ENCODE data around the gene IL1RAPL1. TPM values are rescaled to one million over a fixed set of nuclear protein-coding genes. Genes with fewer than 3 reads are reported as not detected.
"Not testable (repeated sequence)": the region's sequence is repeated elsewhere in the genome, so short reads cannot be mapped to it uniquely, and the experiment has no call there.

The IL1RAPL1 gene
- total RNA-seq, 1 donor from 2014 or later, result 4.0 TPM

DNA sequence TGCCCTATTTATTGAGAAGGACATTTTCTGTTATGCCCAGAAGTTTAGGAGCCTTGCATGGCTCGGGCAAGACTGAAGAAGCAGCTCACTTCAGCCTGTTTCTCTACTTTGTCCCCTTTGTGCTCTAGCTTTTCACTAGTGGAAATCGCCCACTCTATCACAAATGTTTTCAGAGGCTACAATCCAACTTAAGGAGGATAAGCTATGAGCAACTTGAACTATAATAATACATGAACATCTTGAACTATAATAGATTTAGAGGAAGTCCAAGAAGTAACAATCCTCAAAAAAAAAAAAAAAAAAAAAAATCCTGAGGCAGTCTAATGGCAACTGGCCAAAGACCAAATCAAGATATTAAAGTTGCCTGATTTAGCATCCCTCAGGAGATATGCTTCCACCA lies 452.3 kb downstream of the IL1RAPL1 start:
- intact Hi-C loops (cut with DNase I), result no loop called here
- DNase-seq (ENCODE audit: missing footprints), result no peak
- ATAC-seq, result no peak

DNA sequence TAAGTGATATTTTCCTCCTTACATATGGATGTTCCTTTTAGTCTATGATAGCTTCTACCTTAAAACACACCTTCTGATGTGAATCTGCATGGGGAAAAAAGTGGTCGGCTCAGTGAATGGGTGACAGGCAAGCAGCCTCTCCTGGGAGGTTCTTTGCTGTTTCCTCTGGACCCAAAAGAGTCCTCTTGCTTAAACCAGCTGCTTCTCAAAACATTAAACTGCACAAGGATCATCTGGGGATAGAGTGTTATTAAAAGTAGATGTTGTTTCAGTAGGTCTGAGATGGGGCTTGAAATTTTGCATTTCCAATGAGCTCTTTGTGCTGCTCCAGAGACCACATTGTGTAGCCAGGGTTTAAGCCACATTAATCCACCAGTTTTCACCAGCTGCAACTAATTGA lies 452.9 kb downstream of the IL1RAPL1 start:
- DNase-seq (ENCODE audit: missing footprints), result no peak
- intact Hi-C loops (cut with DNase I), result no loop called here
- ATAC-seq, result no peak

DNA sequence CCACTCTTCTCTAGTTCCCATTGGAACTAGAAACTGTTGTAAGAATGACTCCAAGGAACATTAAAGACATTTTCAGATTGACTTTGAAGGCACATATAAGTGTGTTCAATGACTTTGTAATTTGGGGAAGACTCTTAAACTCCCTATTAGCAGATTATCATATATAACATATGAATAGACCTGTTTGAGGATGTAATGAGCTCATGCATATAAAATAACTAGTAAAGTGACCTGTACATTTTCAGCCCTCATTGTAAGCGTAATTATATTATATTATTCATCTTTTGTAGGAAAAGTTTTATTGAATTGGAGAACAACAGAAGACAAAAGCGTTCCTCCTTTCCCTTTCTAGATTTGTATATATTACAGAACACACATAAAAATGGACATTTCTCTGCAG lies 455.1 kb downstream of the IL1RAPL1 start:
- DNase-seq (ENCODE audit: missing footprints) (no peak), ATAC-seq (no peak)
- intact Hi-C loops (cut with DNase I), result no loop called here

DNA sequence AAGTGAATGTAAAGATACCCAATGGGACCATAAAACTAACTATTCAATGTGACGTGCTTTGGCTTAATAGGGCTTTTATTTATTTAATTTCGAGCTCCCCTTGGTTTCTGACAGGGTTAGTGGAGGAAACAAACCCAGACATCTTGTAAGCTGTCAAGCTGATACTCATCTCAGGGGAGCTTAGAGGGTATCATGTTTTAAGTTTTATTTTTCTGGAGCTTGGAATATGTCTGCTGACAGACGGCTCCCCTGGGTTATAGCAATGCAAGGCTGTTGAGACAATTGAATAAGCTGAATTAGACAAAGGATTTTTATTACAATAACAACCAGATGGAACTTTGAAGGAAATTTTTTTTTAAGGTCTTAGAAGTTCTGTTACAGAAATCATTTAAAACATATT lies 456.5 kb downstream of the IL1RAPL1 start:
- DNase-seq (ENCODE audit: missing footprints) (no peak), ATAC-seq (no peak)

DNA sequence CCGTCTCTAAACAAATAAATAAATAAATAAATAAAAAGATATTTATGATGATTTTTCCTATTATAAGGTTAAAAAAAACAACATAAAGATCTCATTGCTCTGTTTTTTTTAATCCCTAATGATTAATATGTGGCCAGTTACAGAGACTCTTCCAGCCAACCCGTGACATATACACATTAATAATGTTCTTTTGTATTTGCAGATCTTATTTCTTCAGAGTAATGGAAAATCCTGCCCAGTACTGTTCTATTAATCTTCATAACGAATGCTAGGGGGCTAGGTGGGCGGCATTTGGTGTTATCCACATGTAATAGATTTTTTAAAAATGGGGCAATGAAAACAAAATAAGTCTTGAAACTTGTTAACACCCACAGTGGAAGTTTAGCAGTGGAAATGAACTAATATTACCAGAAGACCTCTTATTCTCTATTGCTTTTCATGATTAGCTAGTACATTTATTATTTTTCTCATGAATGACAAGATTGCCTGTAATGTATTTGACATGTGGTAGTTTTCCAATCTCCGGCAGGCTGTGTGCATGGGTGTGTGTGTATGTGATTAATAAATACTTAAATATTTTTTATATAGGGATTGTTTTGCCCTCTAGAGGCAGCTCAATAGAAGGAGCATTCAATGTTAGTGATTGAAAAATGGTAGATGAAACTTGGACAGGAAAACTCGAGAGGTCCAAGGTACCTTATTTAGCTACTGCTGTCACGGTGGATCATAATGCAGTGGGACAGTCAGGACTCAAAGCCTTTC lies 457.4 kb downstream of the IL1RAPL1 start:
- ATAC-seq, result no peak
- intact Hi-C loops (cut with DNase I), result no loop called here

More for the DNA sequence above, 456.5 kb downstream of the IL1RAPL1 start:
- intact Hi-C loops (cut with DNase I), result no loop called here

DNA sequence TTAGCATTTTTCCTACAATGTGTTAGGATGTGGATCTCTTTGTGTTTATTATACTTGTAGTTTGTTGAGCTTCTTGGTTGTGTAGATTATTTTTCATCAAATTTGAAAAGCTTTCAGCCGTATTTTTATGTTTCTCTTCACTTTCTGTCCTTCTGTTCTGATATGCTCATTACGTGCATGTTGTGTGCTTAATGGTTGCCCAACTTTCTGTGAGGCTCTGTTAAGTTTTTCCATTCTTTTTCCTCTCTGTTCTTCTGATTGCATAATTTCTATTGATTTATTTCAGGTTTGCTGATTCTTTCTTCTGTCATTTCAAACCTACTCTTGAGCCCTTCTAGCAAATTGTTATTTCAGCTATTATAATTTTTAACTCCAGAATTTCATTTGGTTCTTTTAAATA lies 478.2 kb downstream of the IL1RAPL1 start:
- DNase-seq (ENCODE audit: missing footprints), result no peak
- intact Hi-C loops (cut with DNase I), result no loop called here
- no peak for ATAC-seq

More for the DNA sequence above, 457.4 kb downstream of the IL1RAPL1 start:
- DNase-seq (ENCODE audit: missing footprints), result no peak

DNA sequence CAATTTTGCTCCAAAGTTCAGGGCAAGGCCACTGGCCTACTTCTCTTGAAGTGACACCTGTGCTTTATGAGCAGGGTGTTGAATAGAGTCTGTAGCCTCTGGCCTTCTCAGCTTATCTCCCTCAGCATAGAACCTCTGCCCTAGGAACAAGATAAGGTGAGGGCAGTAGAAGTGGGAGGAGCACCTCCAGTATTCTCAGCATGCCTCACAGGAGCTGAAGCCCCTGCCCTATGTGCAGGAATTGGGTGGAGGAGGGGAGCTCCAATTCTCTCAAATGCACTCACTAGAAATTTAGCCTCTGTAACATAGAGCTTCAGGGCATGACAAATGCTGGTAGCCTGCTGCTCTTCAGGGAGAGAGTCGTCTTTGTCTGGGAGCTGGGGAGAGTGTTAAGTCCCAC lies 479.3 kb downstream of the IL1RAPL1 start:
- ATAC-seq, result no peak
- intact Hi-C loops (cut with DNase I), result no loop called here

DNA sequence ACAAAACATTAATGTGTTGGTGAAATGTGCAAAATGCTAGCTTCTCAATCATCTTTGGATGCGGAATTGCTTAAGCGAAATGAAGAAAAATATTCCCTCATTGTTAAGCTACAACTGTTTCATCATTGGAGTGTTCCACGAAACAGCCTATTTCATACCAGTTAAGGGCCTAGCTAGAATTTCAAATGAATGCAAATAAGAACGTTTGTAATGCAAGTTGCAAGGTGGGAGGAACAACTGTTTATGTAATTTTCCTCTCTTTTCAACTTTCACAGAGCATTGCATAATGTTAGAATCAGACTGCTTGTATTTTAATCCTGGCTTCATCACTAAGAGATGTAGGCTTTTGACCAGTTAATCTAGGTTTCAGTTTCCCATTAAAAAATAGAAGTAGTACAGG lies 480.1 kb downstream of the IL1RAPL1 start:
- intact Hi-C loops (cut with DNase I), result no loop called here
- ATAC-seq (no peak), DNase-seq (ENCODE audit: missing footprints) (no peak)

More for the DNA sequence above, 479.3 kb downstream of the IL1RAPL1 start:
- no peak for DNase-seq (ENCODE audit: missing footprints)

DNA sequence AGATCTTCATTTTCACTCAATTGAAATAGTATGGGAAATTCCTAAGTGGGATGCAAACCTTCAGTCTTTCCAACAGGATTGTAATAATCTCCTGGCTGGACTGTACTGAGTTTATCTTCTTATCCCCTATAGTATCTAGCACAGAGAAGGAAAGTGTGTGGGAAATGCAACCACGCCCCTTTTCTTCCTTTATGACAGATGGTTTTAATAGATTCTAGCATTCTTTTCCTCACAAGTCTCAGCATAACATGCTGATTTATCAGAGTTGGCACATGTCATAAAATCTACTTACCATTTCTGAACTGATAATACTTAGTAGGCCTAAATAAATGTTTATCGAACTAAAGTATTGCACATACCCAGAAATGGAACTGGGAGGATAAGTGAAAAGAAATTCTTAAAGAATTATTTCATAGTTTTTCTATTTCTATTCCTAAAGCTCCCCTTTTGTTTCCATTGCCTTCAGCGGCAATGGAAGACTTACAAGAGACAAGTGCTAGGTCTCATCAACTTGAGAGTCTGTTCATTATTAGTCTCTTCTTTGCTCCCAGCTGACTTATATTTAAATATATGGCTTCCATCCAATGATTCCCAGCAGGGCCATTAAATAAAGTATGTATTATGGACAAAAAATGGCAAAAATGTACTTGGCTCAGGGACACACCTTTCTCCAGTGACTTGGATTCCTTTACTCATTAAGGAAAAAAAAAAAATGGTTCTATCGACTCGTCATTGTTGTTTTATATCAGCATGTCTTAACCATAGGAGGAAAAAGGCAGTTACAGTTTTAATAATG lies 484.5 kb downstream of the IL1RAPL1 start:
- DNase-seq (ENCODE audit: missing footprints) (no peak), ATAC-seq (no peak)
- intact Hi-C loops (cut with DNase I), result loop anchor here (10.0 kb wide), 2 partner anchors 217 to 487 kb away; partner anchors contain the start of gene IL1RAPL1

DNA sequence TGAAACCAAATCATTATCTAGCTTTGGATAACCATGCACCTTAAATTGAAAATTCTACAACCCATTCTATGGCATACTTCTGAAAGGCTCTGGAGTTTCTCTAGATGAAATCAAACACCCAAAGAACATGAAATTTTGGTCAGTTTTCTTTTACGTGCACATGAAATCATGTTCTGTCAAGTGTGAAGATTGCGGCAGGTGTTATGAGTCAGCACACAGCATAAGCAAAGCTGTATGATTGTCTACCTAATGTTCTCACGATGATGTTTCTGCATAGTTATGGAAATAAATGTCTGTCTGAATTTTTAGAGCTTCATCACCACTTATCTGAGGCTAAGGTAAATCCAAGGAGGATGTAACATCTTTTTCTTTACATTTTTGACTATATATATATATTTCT lies 495.3 kb downstream of the IL1RAPL1 start:
- ATAC-seq (no peak), DNase-seq (ENCODE audit: missing footprints) (no peak)
- intact Hi-C loops (cut with DNase I), result no loop called here

DNA sequence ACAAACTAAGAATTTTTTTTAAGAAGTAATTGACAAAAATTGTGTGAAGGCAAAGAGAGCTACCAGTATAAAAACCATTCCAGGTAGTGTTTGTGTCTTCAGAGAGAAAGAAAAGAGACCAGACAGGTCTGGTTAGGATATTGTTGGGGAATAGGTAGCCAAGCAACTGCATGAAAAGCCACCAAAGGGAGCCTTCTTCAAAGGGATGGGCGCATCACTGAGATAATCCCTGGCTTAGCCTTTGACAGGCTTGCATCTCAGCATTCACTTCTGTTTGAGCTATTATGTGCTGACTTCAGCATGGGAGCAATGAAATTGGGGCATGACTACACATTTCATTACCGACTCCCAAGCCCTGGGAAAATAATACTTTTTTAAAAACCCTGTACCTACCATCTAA lies 496.6 kb downstream of the IL1RAPL1 start:
- ATAC-seq, result no peak
- no peak for DNase-seq (ENCODE audit: missing footprints)
- intact Hi-C loops (cut with DNase I), result no loop called here

DNA sequence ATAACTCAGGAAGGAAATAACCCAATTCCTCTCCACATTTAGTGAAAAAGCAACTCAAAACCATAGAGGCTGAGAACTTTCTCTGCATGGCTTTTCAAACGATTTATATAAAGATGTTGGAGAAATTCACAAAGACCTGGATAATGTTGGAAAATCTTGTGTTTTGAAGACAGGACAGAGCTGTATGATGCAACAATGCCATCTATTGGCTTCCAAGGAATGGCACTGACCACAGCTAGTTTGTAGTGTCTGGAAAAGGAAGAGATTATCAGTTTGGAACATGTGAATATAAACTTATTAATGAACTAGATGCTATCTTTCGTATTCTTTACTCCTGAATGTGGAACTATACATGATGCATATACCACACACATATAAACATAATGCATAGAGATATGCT lies 503.6 kb downstream of the IL1RAPL1 start:
- ATAC-seq (no peak), DNase-seq (ENCODE audit: missing footprints) (no peak)
- intact Hi-C loops (cut with DNase I), result loop anchor here (5.0 kb wide), 1 partner anchor 504 kb away; the partner anchor contains the start of gene IL1RAPL1

DNA sequence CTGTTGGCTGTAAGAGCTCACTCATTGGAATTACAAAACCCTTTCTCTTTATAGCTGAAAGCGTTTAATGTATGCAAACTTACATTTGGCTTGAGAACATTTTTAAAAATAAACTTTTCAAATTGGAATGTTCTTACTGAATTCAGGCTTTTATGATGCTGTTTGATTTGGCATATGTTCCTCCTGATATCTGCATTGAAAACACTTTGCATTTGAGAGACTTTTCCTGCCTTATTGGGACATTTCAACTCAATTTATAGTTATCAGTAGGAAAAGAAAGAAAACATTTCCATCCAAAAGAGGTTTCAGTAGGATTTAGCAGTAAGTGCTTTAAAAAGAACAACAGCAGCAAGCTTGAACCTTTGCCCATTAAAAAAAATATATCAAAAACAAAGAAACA lies 520.0 kb downstream of the IL1RAPL1 start:
- intact Hi-C loops (cut with DNase I), result no loop called here
- ATAC-seq (no peak), DNase-seq (ENCODE audit: missing footprints) (no peak)

DNA sequence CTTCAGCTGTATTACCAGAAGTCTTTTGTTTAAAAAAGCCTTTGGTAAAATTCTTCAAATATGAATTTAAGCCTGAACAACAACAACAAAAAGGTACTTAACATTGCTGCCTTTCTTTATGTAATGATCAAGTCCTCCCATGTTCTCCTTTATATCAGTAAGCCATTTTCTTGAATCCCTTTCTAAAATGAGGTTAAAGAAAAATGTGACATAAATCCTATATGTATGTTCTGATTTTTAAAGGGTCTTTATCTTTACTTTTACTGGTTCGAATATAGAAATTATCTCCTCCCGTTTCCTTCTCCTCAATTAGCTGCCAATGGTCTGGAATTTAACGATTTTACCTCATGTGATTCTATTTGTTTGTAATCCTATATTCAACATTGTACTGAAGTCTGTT lies 522.8 kb downstream of the IL1RAPL1 start:
- ATAC-seq, result no peak
- no peak for DNase-seq (ENCODE audit: missing footprints)
- intact Hi-C loops (cut with DNase I), result no loop called here

DNA sequence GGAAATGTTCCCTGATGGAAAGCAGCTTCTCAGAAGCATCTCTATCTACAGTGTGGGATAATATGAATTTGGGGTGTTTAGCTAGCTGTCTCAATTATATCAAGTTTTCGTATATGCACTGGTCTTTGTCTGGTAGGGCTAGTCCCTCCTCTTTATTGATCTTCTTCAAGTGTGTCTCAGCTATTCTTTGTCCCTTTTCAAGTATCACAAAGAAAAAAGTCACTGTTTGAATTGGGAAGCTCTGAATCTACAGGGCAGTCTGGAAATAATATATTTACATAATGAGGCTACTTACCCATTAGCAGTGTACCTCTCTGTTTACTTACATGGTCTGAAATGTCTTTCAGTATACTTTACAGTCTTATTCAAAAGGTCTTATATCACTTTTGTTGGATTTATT lies 526.0 kb downstream of the IL1RAPL1 start:
- DNase-seq (ENCODE audit: missing footprints), result no peak
- ATAC-seq, result no peak
- intact Hi-C loops (cut with DNase I), result no loop called here

DNA sequence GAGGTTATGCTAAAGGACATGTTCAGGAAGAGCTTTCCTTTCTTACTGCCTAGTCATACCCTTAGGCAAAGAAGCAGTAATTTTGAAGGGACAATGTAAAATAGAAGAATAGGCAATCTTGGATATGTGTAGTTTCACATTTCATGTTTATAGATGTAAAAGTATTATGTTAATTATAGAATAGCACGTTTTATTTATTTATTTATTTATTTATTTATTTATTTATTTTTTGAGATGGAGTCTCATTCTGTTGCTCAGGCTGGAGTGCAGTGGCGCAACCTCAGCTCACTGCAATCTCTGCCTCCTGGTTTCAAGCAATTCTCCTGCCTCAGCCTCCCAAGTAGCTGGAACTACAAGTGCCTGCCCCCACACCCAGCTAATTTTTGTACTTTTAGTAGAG lies 535.6 kb downstream of the IL1RAPL1 start:
- ATAC-seq; DNase-seq (ENCODE audit: missing footprints); intact Hi-C loops (cut with DNase I): not testable (repeated sequence)

DNA sequence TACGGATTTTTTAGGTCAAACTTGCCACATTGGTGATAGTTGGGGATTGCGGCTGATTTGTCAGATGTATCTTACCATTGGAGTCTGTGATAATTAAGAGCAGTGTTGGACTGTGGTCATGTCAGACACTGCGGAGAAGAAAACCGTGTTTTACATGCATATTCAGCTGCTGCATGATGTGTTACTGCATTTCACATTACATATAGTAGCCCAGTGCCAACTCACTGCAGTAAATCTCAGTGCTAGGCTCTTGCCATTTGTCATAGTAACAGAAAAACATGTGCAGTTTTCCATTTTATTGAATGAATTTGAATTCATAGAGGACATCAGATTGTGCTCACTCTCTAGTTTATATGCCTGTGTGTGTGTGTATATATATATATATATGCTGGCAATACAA lies 543.7 kb downstream of the IL1RAPL1 start:
- DNase-seq (ENCODE audit: missing footprints), result no peak
- intact Hi-C loops (cut with DNase I), result no loop called here

DNA sequence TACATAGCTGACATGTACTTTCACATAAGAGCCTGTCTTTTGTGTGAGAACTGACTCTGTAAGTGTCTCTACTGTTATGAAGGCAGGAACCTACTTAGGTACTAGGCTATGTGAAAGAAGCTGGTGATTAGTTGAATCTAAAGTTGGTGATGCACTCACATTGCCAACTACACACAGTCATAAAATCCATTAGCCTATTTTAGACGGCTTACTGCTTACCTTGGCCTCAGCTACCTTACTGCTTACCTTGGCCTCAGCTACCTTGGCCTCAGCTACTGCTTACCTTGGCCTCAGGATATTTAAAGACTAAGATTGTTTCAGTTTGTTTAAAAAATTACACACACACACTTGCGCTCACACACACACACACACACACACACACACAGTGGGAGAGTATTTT lies 549.7 kb downstream of the IL1RAPL1 start:
- intact Hi-C loops (cut with DNase I), result no loop called here
- DNase-seq (ENCODE audit: missing footprints) (no peak), ATAC-seq (no peak)

More for the DNA sequence above, 543.7 kb downstream of the IL1RAPL1 start:
- no peak for ATAC-seq

DNA sequence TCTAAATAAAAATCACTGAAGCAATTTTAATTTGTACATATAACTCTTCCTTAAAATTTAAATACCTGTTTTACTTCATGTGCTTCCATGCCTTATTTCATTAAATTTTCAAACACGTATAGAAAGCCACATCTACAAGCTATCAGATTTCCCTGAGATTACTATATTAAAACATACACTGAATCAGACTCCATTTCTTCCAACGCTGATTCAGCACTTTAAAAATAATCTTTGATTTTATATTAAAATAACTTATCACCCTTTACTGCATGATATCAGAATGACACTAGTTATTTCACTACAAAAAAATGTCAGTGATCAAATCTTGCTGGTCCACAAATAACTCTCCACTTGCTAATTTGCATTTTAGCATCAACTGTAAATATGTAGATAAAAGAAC lies 550.8 kb downstream of the IL1RAPL1 start:
- intact Hi-C loops (cut with DNase I), result no loop called here
- DNase-seq (ENCODE audit: missing footprints), result no peak
- ATAC-seq, result no peak

DNA sequence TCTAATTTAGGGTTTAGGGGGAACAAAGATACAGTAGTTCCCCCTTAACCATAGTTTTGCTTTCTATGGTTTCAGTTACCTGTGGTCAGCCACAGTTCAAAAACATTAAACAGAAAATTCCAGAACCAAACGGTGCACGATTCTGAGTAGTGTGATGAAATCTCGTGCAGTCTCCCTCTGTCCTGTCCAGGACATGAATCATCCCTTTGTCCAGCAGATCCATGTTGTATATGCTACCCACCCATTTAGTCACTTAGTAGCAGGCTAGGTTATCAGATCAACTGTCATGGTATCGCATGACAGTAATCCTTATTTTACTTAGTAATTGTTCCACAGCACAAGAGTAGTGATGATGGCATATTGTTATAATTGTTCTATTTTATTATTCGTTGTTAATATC lies 556.1 kb downstream of the IL1RAPL1 start:
- no peak for DNase-seq (ENCODE audit: missing footprints)
- ATAC-seq, result no peak
- intact Hi-C loops (cut with DNase I), result no loop called here
